GM18907 (cell line): ENCODE results near the gene GGA1.
A peak's percentile ranks its signal among the peaks of the same experiment; 100 is the strongest.
"Not testable (repeated sequence)": the region's sequence is repeated elsewhere in the genome, so short reads cannot be mapped to it uniquely, and the experiment has no call there.

ENCODE experiments used
- ATAC-seq: cut with Tn5 transposase; IDR thresholded peaks from one replicate; pipeline ENCODE4 v1.9.1; 2021; ENCODE audit warnings: mild to moderate bottlenecking, moderate library complexity; ENCODE audit not compliant: unreplicated experiment

Gene GGA1

GRCh38 chr22:37641561-37641949 is 32.9 kb downstream of the GGA1 start:
- ATAC-seq = no peak

DNA sequence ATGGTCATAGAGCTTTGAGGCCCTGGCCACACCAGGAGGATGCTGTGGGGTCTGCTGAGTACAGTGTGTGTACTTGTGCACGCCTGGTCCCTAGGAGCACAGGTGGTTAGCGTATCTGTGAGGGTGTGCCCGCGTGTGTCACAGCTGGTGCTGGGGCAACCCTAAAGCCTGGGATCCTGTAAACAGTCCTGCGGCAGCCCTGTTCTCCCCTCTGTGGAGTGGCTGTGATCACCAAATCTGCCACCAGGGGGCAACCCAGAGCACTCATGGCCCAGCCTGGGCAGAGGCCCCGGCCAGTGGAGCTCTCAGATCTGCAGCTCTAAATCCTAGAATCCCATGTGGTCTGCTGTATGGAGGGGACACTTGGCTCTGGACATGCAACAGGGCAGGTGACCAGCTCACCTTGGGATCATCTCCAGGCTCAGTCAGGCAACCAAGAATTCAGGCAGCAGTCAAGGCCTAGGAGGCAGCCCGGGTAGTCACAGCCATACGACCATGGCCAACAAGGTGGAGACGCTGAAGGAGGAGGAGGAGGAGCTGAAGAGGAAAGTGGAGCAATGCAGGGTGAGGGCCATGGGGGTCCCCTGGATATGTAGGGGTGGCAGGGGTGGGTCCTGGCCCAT is 34.7 kb downstream of the GGA1 start:
- ATAC-seq = peak; percentile 53

DNA sequence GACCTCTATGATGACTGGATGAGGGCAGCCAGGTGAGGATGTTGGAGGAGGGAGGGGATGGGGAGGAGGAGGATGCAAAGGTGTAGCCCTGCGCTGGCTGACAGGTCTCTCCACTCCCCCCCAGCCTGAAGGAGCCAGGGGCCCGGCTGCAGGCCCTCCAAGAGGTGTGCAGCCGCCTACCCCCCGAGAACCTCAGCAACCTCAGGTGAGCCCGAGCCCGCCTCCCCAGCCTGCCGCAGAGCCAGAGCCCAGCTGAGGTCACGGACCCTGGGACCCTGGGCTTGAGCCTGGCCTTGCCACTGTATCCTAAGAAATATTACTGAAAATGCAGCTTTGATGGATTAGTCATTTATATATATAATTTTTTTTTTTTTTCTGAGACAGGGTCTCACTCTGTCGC is 38.7 kb downstream of the GGA1 start:
- ATAC-seq = no peak

GRCh38 chr22:37647928-37648327 is 39.3 kb downstream of the GGA1 start:
- ATAC-seq = no peak

DNA sequence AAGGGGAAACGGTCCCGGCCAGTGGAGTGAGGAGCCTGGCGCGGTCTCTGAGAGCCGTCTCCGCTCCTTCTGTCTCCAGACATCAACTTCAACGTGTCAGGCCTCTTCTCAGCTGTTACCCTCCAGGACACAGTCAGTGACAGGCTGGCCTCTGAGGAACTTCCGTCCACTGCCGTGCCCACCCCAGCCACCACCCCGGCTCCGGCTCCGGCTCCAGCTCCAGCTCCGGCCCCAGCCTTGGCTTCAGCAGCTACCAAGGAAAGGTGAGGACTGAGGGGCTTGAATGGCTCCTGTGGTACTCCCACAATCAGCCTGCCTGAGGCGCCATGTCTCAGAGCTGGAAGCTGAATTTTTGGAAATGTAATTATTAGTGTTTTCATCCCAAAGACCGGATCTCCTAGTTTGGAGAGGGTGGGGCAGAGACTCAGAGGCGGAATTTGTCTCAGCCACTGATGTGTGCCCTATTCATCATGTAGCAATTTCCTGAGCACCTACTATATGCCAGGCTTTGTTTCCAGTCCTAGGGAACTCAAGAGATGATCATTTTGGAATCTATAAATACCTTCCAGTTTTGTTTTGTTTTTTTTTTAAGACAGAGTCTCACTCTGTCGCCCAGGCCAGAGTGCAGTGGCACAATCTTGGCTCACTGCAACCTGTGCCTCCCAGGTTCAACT is 42.0 kb downstream of the GGA1 start:
- ATAC-seq = no peak

DNA sequence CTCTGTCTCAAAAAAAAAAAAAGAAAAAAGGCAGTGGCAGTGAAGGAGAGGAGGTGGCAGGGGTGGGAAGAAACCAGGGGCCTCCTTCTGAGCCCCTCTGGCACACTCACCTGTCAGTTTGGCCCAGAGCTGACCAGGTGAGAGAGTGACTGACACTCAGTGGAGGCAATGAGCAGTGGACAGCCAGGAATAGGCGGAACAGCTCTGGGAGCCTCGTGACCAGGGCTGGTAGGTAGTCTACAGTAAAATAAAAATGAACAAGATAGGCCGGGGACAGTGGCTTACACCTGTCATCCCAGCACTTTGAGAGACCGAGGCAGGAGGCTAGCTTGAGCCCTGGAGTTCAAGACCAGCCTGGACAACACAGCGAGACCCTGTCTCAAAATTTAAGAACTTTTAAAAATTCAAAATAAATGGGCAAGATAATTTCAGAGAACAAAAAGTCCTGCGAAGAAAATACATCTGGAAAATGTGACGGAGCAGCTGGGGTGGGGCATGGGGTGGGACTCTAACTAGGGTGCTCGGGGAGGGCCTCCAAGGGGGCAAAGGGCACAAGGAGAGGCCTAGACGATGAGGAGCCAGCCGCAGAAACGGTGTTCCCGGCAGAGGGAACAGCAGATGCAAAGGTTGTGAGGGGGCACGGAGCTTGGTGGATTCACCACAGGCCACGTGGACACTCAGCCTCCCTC is 46.1 kb downstream of the GGA1 start:
- no peak for ATAC-seq

GRCh38 chr22:37655252-37655563 is 46.6 kb downstream of the GGA1 start:
- no peak for ATAC-seq

- not testable (repeated sequence) for ATAC-seq
These were observed 47.9 kb downstream of the GGA1 start for GRCh38 chr22:37656583-37656982.

DNA sequence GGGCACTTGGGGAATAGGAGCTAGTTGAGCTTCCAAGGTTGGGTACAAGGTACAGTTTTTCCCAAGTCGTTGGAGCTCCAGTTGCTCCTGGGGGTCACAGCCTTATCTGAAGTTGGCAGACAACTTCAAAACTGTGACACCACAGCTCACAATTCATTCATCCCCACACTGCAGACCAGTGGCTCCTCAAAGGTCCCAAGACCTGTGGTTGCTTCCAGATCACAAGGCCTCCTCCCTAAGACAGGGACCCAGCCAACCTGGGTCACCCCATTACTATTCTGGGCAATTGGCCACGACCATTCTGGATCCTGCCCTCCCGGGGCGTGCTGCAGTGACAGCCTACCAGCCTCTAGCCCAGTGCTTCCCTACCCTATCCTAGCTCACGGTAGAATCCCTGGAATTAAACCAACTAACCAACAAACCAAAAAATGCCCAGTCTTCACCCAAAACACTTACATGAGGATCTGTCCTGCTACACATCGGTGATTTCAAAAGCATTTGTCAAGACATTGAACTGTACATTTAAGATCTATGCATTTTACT is 49.0 kb downstream of the GGA1 start:
- no peak for ATAC-seq

GRCh38 chr22:37658133-37659065 is 49.8 kb downstream of the GGA1 start, which contains the start of gene PDXP:
Gene PDXP, plus strand, starts transcription at chr22:37658723. Its CDS starts 60 bp downstream, at chr22:37658783.
- peak; percentile 85 for ATAC-seq

DNA sequence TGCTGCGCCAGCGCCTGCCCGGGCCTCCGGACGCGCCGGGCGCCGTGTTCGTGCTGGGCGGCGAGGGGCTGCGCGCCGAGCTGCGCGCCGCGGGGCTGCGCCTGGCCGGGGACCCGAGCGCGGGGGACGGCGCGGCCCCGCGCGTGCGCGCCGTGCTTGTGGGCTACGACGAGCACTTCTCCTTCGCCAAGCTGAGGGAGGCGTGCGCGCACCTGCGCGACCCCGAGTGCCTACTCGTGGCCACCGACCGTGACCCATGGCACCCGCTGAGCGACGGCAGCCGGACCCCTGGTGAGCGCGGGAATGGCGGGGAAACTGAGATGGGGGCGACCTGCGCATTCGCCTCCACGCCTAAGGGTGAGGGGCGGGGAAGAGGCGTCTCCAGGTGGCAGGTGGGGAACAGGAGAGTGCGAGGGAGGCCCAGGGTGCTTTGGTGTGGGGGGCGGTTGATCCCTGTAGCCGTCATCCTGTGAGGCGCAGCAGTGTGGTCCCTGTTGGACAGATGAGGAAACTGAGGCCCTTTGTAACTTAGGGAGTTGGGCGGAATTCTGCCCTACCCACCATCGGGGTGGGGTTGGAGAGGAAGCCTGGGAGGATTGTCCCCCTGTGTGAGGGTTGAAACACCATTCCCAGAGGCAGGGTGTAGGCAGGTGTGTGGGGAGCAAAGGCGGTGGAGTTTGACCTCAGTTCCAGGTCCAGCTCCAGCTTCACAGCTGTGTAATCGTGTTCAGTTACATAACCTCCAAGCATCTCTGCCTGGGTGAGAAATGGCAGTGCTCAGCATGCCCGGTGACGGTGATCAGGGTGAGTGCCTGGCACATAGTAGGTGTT is 50.6 kb downstream of the GGA1 start:
- ATAC-seq = peak; percentile 11

GRCh38 chr22:37659897-37660708 is 51.5 kb downstream of the GGA1 start:
- ATAC-seq = no peak

- ATAC-seq = no peak
These were observed 52.0 kb downstream of the GGA1 start for GRCh38 chr22:37660709-37661045.

- ATAC-seq = no peak
These were observed 52.7 kb downstream of the GGA1 start for GRCh38 chr22:37661160-37661924.

DNA sequence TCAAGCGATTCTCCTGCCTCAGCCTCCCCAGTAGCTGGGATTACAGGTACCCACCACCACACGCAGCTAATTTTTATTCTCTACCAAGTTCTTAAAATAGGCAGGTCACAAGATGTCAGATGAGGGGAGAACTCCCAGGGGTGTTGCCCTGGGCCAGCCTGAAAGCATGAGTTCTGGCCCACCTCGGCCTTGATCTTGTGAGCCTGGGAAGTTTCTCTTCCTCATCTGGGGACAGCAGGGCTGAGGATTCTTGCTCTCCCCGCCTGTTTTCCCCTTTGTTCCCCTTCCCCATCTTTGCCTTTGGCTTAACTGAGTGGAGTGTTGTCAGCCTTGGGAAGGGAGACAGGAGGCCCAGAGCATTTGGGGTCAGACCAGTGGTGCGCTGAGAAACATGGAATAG is 53.4 kb downstream of the GGA1 start:
- ATAC-seq = no peak

DNA sequence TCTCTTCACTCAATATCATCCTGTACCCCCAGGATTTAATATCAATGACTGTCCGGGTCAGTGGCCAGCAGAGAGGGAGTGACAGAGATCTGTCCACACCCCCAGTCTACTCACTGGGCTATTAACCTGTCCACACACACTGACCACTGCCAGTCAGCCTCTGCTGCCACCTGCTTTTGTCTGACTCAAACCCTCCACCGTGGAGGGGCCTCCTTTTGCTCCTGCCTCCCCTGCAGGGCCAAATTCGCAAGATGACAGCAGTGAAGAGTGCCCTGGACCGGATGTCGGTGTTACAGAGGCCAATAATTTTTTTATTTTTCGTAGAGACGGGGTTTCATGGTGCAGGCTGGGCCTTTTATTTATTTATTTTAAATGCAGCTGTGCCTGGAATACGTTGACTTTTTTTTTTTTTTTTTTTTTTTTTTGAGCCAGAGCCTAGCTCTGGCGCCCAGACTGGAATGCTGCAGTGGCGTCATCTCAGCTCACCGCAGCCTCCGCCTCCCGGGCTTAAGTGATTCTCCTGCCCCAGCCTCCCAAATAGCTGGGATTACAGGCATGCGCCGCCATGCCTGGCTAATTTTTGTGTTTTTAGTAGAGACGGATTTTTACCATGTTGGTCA is 55.0 kb downstream of the GGA1 start:
- no peak for ATAC-seq

GRCh38 chr22:37664249-37665101 is 55.8 kb downstream of the GGA1 start:
- ATAC-seq = no peak
